A172 (cell line): ENCODE measurements around the gene RAET1L. TPM values are rescaled to one million over a fixed set of nuclear protein-coding genes. Genes with fewer than 3 reads are reported as not detected.
"Not testable (repeated sequence)": the region's sequence is repeated elsewhere in the genome, so short reads cannot be mapped to it uniquely, and the experiment has no call there.

ENCODE experiments used
- DNase-seq: peaks from one replicate; pipeline ENCODE4 v3.0.0-alpha.2; 2015; ENCODE audit warnings: low spot score
- total RNA-seq: library from RNA; depleted of rRNA; stranded (reverse); fragments of >200 nt; shearing (Covaris generic); gene quantifications from 2 replicates; pipeline ENCODE4 v1.2.3, GENCODE V29; 2014

RAET1L gene
- total RNA-seq, 1 experiment from 2014 or later, result not detected

- DNase-seq, result peak; percentile 49
These were observed 8.8 kb downstream of the RAET1L start for GRCh38 chr6:150016324-150017185.

- not testable (repeated sequence) for DNase-seq
These were observed 9.9 kb downstream of the RAET1L start for GRCh38 chr6:150015281-150016001.

- DNase-seq, result peak; percentile 18
These were observed 10.6 kb downstream of the RAET1L start for GRCh38 chr6:150014623-150015280.

- DNase-seq, result not testable (repeated sequence)
These were observed 11.3 kb downstream of the RAET1L start for GRCh38 chr6:150013785-150014622.

- not testable (repeated sequence) for DNase-seq
These were observed 12.2 kb downstream of the RAET1L start for GRCh38 chr6:150012846-150013784.

- peak; percentile 52 for DNase-seq
These were observed 16.7 kb downstream of the RAET1L start for GRCh38 chr6:150008588-150008987.

- DNase-seq, result peak; percentile 28
These were observed 18.3 kb downstream of the RAET1L start for GRCh38 chr6:150006961-150007464.

GRCh38 chr6:150005761-150006651 lies 19.3 kb downstream of the RAET1L start:
- no peak for DNase-seq

GRCh38 chr6:150004783-150005717 lies 20.3 kb downstream of the RAET1L start:
- DNase-seq, result peak; percentile 85

GRCh38 chr6:150004101-150004782 lies 21.1 kb downstream of the RAET1L start:
- DNase-seq, result no peak

GRCh38 chr6:150003599-150003998 lies 21.7 kb downstream of the RAET1L start:
- DNase-seq, result not testable (repeated sequence)

- no peak for DNase-seq
These were observed 22.6 kb downstream of the RAET1L start for GRCh38 chr6:150002710-150003109.

- DNase-seq, result no peak
These were observed 23.9 kb downstream of the RAET1L start for GRCh38 chr6:150001295-150002008.

GRCh38 chr6:149999636-150000035 lies 25.7 kb downstream of the RAET1L start:
- no peak for DNase-seq

- no peak for DNase-seq
These were observed 29.4 kb downstream of the RAET1L start for GRCh38 chr6:149995971-149996370.

GRCh38 chr6:149995235-149995750 lies 30.0 kb downstream of the RAET1L start:
- DNase-seq, result no peak
